Lung (tissue), 12 donors: ENCODE measurements around the gene MMP24OS. TPM values are rescaled to one million over a fixed set of nuclear protein-coding genes. Genes with fewer than 3 reads are reported as not detected.
"Not testable (repeated sequence)": the region's sequence is repeated elsewhere in the genome, so short reads cannot be mapped to it uniquely, and the experiment has no call there.

Experiments used
- ATAC-seq: fragments of 200-7000 bp; cut with Tn5 transposase; one replicate; pipeline ENCODE4 v1.9.1; 2020; ENCODE audit warnings: moderate number of reproducible peaks; ENCODE audit not compliant: insufficient read depth, low FRiP score
- DNase-seq, 3 donors: peaks; one replicate each; pipeline ENCODE4 v3.0.0-alpha.2; 2013 to 2017
- H3K27ac ChIP-seq, 2 donors: one replicate each; pipeline ENCODE4 v1.5.1; 2013; ENCODE audit warnings: mild to moderate bottlenecking in 2 of 2, moderate library complexity in 2 of 2, control low read depth in 1 of 2, inconsistent platforms in 1 of 2, low read depth in 1 of 2, low read length in 1 of 2
- H3K27me3 ChIP-seq, 3 donors: one replicate each; pipeline ENCODE4 v1.5.1; 2013; ENCODE audit warnings: low read length in 2 of 3; ENCODE audit not compliant: control insufficient read depth in 3 of 3, insufficient read depth in 3 of 3
- H3K36me3 ChIP-seq, 4 donors: one replicate each; pipeline ENCODE4 v1.5.1; 2013; ENCODE audit warnings: low read length in 4 of 4, mild to moderate bottlenecking in 1 of 4, moderate library complexity in 1 of 4; ENCODE audit not compliant: control insufficient read depth in 4 of 4, insufficient read depth in 4 of 4
- H3K4me1 ChIP-seq, 5 donors: one replicate each; pipeline ENCODE4 v1.5.1; 2013; ENCODE audit warnings: low read length in 5 of 5, mild to moderate bottlenecking in 2 of 5, moderate library complexity in 1 of 5; ENCODE audit not compliant: control insufficient read depth in 5 of 5, insufficient read depth in 5 of 5
- H3K4me3 ChIP-seq: one replicate; pipeline ENCODE4 v1.5.1; 2013; ENCODE audit warnings: mild to moderate bottlenecking, control low read depth, moderate library complexity
- H3K9ac ChIP-seq, 2 donors: one replicate each; pipeline ENCODE4 v1.5.1; 2013; ENCODE audit warnings: low read length in 2 of 2, control low read depth in 1 of 2; ENCODE audit not compliant: insufficient read depth in 1 of 2
- H3K9me3 ChIP-seq, 4 donors: one replicate each; pipeline ENCODE4 v1.5.1; 2013; ENCODE audit warnings: low read length in 3 of 4, mild to moderate bottlenecking in 1 of 4, moderate library complexity in 1 of 4; ENCODE audit not compliant: control insufficient read depth in 4 of 4, insufficient read depth in 3 of 4
- WGBS, 2 donors: extraction: QIAGEN DNeasy Blood & Tissue Kit; methylation state at CpG; one replicate each; pipeline ENCODE4 v1.1.7; 2013; 5-methylcytosine and 5-hydroxymethylcytosine counted together
- polyA plus RNA-seq, 2 donors: library from polyadenylated mRNA; stranded (reverse); fragments of 200-250 nt; gene quantifications; one replicate each; pipeline ENCODE4 v1.2.1, GENCODE V29; 2013
- total RNA-seq, 2 donors: library from RNA; depleted of rRNA in 1 of 2; stranded (reverse); fragments of >200 nt in 1 of 2; gene quantifications; one replicate each; pipeline ENCODE4 v1.2.1, GENCODE V29; 2014 to 2021
- TF ChIP-seq, protein P1 (sequence below): IDR thresholded peaks from 2 replicates; pipeline ENCODE4 v1.5.1; 2012; ENCODE audit warnings: mild to moderate bottlenecking; ENCODE audit errors: control extremely low read depth, extremely low read depth
- donor health status: control.
- donor health status: control.
- donor health status: Bipolar disorder and iron deficiency.
- donor health status: healthy.
- donor health status: DM: yes; HTN: yes; CAD: no.

MMP24OS gene
- total and polyA plus RNA-seq, 4 donors: 27.8 to 117 (median 68.8) TPM

DNA sequence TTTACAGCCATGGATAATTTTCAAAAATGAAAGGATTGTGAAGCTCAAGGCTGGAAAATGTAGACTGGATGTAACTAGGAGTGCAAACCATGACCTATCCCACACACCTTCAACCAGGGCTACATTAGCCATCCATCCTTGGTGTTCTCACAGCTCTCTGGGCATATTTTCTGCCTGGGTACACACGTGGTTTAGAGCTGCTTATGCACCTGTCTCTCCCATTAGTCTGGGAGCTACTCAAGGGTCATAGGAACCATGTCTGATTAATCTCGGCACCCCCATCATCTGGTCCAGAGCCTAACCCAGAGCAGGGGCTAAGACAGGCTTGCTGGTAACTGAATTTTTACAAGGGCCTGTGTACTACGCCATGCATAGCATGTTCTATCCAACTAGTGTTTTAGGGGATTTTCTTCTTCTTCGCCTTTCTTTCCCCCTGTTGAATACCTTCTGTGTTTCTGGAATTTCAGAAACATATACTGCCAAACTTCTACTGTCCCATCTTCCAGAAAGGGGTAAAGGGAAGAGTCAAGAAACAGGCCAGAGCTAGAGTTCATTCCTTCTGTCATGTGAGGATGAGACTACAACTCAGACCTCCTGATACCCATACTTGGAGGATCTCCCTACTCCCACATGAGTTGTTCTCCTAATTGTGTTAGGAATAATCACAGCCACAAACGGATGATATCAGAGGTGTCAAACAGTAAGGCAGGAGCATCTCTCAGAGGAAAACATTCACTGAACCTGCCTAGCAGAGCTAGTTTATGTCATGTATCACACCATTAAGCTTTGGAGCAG lies 39.7 kb upstream of the MMP24OS start:
- no peak overlapping the region for H3K4me3 ChIP-seq
- H3K27me3 ChIP-seq: no peaks in the 10 kb centered on the region
- H3K36me3 ChIP-seq: no peaks in the 10 kb centered on the region
- DNase-seq (no peak), ATAC-seq (no peak)
- H3K9ac ChIP-seq: no peak overlapping the region
- H3K9me3 ChIP-seq: no peaks in the 10 kb centered on the region
- peaks cover 0 to 15% (median 8%) of the 10 kb centered on the region in 5 donors for H3K4me1 ChIP-seq
- TF ChIP-seq, protein P1, sequence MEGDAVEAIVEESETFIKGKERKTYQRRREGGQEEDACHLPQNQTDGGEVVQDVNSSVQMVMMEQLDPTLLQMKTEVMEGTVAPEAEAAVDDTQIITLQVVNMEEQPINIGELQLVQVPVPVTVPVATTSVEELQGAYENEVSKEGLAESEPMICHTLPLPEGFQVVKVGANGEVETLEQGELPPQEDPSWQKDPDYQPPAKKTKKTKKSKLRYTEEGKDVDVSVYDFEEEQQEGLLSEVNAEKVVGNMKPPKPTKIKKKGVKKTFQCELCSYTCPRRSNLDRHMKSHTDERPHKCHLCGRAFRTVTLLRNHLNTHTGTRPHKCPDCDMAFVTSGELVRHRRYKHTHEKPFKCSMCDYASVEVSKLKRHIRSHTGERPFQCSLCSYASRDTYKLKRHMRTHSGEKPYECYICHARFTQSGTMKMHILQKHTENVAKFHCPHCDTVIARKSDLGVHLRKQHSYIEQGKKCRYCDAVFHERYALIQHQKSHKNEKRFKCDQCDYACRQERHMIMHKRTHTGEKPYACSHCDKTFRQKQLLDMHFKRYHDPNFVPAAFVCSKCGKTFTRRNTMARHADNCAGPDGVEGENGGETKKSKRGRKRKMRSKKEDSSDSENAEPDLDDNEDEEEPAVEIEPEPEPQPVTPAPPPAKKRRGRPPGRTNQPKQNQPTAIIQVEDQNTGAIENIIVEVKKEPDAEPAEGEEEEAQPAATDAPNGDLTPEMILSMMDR: no peak
- H3K27ac ChIP-seq: peak overlapping the region; percentile 24 to 58
- WGBS, 2 donors: 90 to 91% methylated on average over 5 of the region's 5 CpGs

DNA sequence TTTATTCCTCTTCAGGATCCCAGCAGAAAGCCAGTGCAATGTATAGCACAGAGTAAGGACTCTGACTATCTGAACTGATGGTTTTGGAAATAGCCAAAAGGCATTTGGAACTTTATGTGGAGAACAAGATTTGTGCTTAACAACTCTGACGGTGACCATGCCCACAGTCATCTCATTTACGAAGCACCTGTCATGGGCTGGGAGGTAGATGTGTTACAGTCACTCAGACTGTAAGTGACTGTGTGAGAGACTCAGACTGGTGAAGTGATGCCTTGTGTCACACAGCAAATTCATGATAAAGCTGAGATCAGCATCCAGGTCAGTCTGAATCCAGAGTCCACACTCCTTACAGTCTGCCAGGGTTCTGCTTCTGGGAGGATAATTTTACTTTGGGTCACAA lies 38.2 kb upstream of the MMP24OS start:
- no peak for DNase-seq
- no peak overlapping the region for H3K4me3 ChIP-seq
- no peaks in the 10 kb centered on the region for H3K9me3 ChIP-seq
- H3K4me1 ChIP-seq: peaks cover 0 to 15% (median 8%) of the 10 kb centered on the region in 5 donors
- H3K9ac ChIP-seq: no peak overlapping the region
- 94 to 95% methylated on average over 2 of the region's 2 CpGs for WGBS, 2 donors
- H3K27me3 ChIP-seq: no peaks in the 10 kb centered on the region
- H3K36me3 ChIP-seq: peaks cover 0 to 3% (median 1%) of the 10 kb centered on the region in 4 donors
- ATAC-seq: no peak
- TF ChIP-seq, protein P1: no peak
- H3K27ac ChIP-seq: no peak overlapping the region

DNA sequence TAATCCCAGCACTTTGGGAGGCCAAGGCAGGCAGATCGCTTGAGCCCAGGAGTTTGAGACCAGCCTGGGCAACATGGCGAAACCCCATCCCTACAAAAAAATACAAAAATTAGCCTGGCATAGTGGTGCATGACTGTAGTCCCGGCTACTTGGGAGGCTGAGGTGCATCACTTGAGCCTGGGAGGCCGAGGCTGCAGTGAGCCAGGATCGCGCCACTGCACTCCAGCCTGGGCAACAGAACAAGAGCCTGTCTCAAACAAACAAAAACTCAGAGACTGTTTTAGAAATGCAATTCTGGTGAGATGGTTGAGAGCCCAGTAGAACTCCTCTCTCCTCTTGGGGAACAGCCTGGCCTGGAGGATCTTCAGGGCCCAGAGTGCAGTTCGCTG lies 37.7 kb upstream of the MMP24OS start:
- not testable (repeated sequence) for ATAC-seq, H3K27ac ChIP-seq

DNA sequence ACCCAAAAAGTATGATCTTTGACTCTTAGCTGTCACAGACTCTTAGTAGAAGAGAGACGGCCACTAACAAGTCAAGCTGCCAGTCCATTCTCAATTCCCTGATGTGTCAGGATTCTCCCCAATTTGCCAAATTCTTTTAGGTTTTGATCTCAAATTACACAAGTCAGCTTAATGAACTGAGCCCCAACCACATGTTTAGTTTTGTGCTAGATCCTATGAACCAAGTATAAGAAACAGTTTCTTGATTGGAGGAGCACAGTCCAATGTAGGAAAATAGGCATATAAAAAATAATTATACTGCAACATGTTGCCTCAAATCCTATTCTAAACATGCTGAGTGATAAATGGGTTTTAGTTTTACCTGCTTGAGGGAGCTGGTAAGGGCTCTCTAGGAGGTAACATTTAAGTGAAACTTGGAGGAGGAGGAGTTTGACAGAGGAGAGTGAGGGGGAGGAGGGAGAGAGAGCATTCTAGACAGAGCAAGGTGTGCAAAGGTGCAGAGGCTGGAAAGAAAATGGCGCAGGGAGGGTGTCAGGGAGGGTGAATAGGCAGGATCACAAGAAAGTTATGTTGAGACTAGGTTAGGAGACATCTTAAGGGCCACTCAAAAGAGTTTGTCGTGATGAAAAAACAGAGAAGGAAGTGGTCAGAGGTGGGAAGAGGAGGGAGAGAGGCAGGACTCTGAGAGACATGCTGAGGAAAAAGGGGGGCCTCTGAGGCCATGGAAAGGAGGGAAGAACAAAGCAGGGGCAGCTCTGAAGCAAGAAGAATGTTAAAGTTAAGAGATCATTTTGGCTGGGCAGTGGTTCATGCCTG lies 37.1 kb upstream of the MMP24OS start:
- H3K9ac ChIP-seq: no peak overlapping the region
- DNase-seq (peak in 1 of 3 donors; percentile 31), ATAC-seq (no peak)

More for the DNA sequence above, 37.7 kb upstream of the MMP24OS start:
- DNase-seq, H3K27me3 ChIP-seq, H3K36me3 ChIP-seq, H3K9me3 ChIP-seq, H3K4me3 ChIP-seq, H3K9ac ChIP-seq: not testable (repeated sequence)
- 89 to 91% methylated on average over 7 of the region's 7 CpGs for WGBS, 2 donors
- peaks cover 0 to 15% (median 8%) of the 10 kb centered on the region in 5 donors for H3K4me1 ChIP-seq

More for the DNA sequence above, 37.1 kb upstream of the MMP24OS start:
- 56 to 68% methylated on average over 3 of the region's 3 CpGs for WGBS, 2 donors
- Histone ChIP-seq H3K27ac (no peak overlapping the region), H3K4me1 (peaks cover 0 to 11% (median 6%) of the 10 kb centered on the region in 5 donors), H3K4me3 (no peak overlapping the region), H3K36me3 (peaks cover 0 to 3% (median 1%) of the 10 kb centered on the region in 4 donors), H3K27me3 (no peaks in the 10 kb centered on the region), H3K9me3 (no peaks in the 10 kb centered on the region)
- TF ChIP-seq, protein P1: no peak
